ENCODE results near the gene OSBPL1A. TPM values are rescaled to one million over a fixed set of nuclear protein-coding genes. Genes with fewer than 3 reads are reported as not detected.
"Not testable (repeated sequence)": the region's sequence is repeated elsewhere in the genome, so short reads cannot be mapped to it uniquely, and the experiment has no call there.

The OSBPL1A gene
- total RNA-seq, 4 donors from 2014 or later: 10.0 to 30.9 (median 15.1) TPM

DNA sequence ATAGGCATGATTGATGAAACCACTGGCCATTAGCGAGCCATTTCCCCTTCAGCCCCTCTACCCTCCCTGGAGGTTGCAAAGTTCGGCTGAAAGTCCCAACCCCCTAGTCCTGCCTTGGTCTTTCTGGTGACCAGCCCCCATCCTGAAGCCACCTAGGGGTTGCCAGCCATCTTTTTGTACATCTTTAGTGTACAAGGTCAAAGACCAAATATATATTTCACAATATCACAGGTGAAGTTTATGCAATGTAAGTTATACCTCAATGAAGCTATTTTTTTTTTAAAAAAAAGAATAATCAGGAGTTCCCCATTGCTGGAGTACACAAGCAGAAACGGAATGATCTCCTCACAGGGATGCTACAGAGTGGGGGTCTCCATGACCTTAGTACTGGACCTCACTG lies 31.3 kb downstream of the OSBPL1A start:
- TF ChIP-seq, protein P1, sequence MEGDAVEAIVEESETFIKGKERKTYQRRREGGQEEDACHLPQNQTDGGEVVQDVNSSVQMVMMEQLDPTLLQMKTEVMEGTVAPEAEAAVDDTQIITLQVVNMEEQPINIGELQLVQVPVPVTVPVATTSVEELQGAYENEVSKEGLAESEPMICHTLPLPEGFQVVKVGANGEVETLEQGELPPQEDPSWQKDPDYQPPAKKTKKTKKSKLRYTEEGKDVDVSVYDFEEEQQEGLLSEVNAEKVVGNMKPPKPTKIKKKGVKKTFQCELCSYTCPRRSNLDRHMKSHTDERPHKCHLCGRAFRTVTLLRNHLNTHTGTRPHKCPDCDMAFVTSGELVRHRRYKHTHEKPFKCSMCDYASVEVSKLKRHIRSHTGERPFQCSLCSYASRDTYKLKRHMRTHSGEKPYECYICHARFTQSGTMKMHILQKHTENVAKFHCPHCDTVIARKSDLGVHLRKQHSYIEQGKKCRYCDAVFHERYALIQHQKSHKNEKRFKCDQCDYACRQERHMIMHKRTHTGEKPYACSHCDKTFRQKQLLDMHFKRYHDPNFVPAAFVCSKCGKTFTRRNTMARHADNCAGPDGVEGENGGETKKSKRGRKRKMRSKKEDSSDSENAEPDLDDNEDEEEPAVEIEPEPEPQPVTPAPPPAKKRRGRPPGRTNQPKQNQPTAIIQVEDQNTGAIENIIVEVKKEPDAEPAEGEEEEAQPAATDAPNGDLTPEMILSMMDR (IDR thresholded peaks at IDR 0.05): no peak
- no peak for TF ChIP-seq POLR2A (IDR thresholded peaks at IDR 0.05)
- Histone ChIP-seq H3K36me3 (peaks cover 0 to 26% (median 0%) of the 10 kb centered on the region in 3 donors), H3K4me3 (no peak overlapping the region), H3K27me3 (no peaks in the 10 kb centered on the region), H3K4me1 (peaks cover 0 to 12% (median 4%) of the 10 kb centered on the region in 3 donors), H3K9me3 (no peaks in the 10 kb centered on the region), H3K27ac (no peak overlapping the region)
- DNase-seq: no peak
- intact Hi-C loops (cut with DNase I): no loop called here
- 91 to 97% methylated on average over 2 to 3 of the region's 3 CpGs for WGBS, 2 donors

DNA sequence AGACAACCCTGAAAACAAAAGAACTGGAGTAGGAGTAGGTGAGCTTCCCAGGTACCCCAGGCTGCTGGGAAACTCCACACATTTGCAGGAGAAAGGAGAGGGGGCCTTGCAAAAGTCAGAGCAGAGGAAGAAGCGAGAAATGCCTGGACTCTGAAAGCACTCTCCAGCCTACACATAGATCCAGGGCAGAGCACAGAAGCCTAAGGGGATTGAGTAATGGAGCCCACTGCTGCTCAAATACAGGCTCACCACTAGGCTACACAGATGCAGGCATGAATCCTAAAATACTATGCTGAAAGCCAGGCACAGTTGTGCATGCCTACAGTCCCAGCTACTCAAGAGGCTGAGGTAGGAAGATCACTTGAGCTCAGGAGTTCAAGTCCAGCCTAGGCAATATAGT lies 33.4 kb downstream of the OSBPL1A start:
- WGBS, 2 donors: 83 to 100% methylated on average over 1 of the region's 1 CpG
- H3K27ac ChIP-seq: no peak overlapping the region
- intact Hi-C loops (cut with DNase I): no loop called here
- H3K4me3 ChIP-seq: no peak overlapping the region
- DNase-seq: no peak
- no peaks in the 10 kb centered on the region for H3K27me3 ChIP-seq
- peaks cover 0 to 26% (median 0%) of the 10 kb centered on the region in 3 donors for H3K36me3 ChIP-seq
- TF ChIP-seq, protein P1 (IDR thresholded peaks at IDR 0.05): no peak
- no peak for TF ChIP-seq POLR2A (IDR thresholded peaks at IDR 0.05)
- no peaks in the 10 kb centered on the region for H3K9me3 ChIP-seq
- peaks cover 0 to 18% (median 4%) of the 10 kb centered on the region in 3 donors for H3K4me1 ChIP-seq

DNA sequence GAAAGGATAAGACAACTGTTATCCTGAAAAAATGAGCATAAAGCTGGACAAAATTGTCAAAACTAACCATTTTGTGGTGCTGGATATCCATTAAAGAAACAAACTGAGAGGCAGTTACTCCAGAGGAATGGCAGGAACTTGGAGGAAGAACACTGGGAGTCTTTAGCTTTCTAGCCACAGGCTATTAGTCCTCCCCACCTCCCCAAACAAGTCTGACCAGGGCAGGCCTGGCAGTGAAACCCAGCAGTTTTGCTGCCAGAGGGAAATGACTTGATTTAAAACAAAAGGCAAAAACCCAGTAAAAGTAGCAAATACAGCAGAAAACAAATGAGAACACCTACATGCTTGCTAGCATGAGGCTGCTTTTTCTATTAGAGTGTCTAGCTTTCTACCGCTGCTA lies 34.9 kb downstream of the OSBPL1A start:
- H3K36me3 ChIP-seq: peaks cover 0 to 18% (median 0%) of the 10 kb centered on the region in 3 donors
- H3K4me3 ChIP-seq: no peak overlapping the region
- no peaks in the 10 kb centered on the region for H3K27me3 ChIP-seq
- no peak for TF ChIP-seq POLR2A (IDR thresholded peaks at IDR 0.05)
- TF ChIP-seq, protein P1 (IDR thresholded peaks at IDR 0.05): no peak
- no peak for DNase-seq
- intact Hi-C loops (cut with DNase I): no loop called here
- H3K4me1 ChIP-seq: peaks cover 0 to 18% (median 4%) of the 10 kb centered on the region in 3 donors
- 62 to 64% methylated on average over 1 of the region's 1 CpG for WGBS, 2 donors
- H3K9me3 ChIP-seq: no peaks in the 10 kb centered on the region
- H3K27ac ChIP-seq: no peak overlapping the region

DNA sequence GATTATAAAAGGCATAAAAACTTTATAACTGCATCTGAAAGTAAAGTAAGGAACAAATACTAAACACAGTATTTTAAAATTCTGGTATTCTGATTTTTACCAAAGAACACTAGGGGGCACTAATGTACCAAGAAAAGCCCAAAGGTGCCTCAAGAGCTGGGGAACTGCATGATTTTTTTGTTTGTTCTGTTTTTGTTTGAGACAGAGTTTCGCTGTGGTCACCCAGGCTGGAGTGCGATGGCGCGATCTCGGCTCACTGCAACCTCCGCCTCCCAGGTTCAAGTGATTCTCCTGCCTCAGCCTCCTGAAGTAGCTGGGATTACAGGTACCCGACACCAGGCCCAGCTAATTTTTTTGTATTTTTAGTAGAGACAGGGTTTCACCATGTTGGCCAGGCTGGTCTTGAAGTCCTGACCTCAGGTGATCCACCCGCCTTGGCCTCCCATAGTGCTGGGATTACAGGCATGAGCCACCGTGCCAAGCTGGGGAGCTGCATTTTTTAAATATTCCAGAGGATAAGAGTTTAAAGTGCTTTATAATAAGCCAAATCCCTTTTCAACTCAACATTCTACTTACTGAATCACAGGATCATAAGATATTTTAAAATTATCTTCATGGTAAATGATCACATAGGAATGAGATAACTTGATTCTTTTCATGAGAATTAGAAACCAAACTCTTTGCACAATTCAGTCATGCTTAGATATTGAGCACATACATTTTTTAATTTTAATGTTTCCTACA lies 37.7 kb downstream of the OSBPL1A start:
- H3K27me3 ChIP-seq, H3K36me3 ChIP-seq, H3K27ac ChIP-seq, DNase-seq, H3K9me3 ChIP-seq: not testable (repeated sequence)
- TF ChIP-seq, protein P1 (IDR thresholded peaks at IDR 0.05): peak in 5 of 6 experiments; percentile 51 to 73 (median 66)
- intact Hi-C loops (cut with DNase I): loop anchor here (5.0 kb wide), 1 partner anchor 127 kb away; no protein-coding TSS in a partner anchor
- WGBS, 2 donors: 19 to 25% methylated on average over 9 of the region's 9 CpGs
- Histone ChIP-seq H3K4me1 (peaks cover 0 to 18% (median 4%) of the 10 kb centered on the region in 3 donors), H3K4me3 (peak overlapping the region in 1 of 4 donors; percentile 21)

DNA sequence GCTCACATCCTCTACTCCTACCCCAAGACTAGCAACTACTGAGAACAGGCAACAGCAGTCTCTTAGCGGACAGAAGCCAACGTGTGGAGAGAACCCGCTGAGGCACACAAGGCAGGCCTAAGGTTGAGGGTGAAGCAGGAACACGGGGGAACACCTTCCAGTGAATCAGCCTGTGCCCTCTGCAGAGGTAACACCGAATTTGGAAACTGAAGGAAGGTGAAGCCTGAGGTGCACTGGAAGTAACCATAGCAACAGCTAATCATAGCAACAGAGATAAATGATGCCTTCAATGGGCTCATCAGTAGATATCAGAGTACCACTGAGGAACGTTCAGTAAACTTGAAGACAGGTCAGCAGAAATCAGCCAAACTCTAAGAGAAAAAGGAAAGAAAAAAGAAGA lies 43.3 kb downstream of the OSBPL1A start:
- DNase-seq: no peak
- 75 to 77% methylated on average over 6 of the region's 6 CpGs for WGBS, 2 donors
- Histone ChIP-seq H3K27me3 (no peaks in the 10 kb centered on the region), H3K27ac (no peak overlapping the region), H3K4me3 (no peak overlapping the region), H3K4me1 (no peaks in the 10 kb centered on the region), H3K9me3 (no peaks in the 10 kb centered on the region), H3K36me3 (no peaks in the 10 kb centered on the region)
- intact Hi-C loops (cut with DNase I): no loop called here
- TF ChIP-seq POLR2A (IDR thresholded peaks at IDR 0.05): no peak
- TF ChIP-seq, protein P1 (IDR thresholded peaks at IDR 0.05): no peak

Data from esophagus squamous epithelium (tissue), 5 donors.